Measurements from ENCODE around the gene GALNT9. TPM values are rescaled to one million over a fixed set of nuclear protein-coding genes. Genes with fewer than 3 reads are reported as not detected.

Gene GALNT9
- total and polyA plus RNA-seq, 2 donors (not counting 1 experiment from before 2014, with no cell fraction given) = 0.71 to 2.4 TPM

DNA sequence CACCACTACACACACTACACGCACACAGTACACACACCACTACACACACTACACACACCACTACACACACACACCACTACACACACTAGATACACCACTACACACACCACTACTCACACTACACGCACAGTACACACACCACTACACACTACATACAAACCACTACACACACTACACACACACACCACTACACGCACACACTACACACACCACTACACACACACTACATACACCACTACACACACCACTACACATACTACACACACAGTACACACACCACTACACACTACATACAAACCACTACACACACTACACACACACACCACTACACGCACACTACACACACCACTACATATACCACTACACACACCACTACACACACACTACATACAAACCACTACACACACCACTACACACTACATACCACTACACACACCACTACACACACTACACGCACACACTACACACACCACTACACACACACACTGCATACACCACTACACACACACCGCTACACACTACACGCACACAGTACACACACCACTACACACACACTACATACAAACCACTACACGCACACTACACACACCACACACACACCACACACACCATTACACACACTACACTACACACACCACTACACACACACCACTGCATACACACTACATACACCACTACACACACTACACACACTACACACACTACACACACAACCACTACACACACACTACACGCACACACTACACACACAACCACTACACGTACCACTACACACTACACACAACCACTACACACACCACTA is 173.4 kb downstream of the GALNT9 start:
- H3K4me2 ChIP-seq (replicated peaks; ENCODE audit: low read depth, low read length, poor library complexity, severe bottlenecking) = no peak overlapping the region
- peaks cover 3 to 11% of the 10 kb centered on the region in 2 donors for H3K4me1 ChIP-seq (ENCODE audit: control insufficient read depth in 2 of 2, insufficient read depth in 2 of 2, low read length in 2 of 2)
- WGBS (ENCODE audit: insufficient coverage) = 96% methylated on average over 8 of the region's 10 CpGs
- H4K20me1 ChIP-seq (ENCODE audit: control insufficient read depth, insufficient read depth, low read length, poor library complexity, severe bottlenecking) = peaks cover 10% of the 10 kb centered on the region
- no peak for TF ChIP-seq EZH2 (IDR thresholded peaks at IDR 0.05; ENCODE audit: borderline replicate concordance, insufficient read depth, low read depth, low read length, poor library complexity, severe bottlenecking)
- TF ChIP-seq, protein P1, sequence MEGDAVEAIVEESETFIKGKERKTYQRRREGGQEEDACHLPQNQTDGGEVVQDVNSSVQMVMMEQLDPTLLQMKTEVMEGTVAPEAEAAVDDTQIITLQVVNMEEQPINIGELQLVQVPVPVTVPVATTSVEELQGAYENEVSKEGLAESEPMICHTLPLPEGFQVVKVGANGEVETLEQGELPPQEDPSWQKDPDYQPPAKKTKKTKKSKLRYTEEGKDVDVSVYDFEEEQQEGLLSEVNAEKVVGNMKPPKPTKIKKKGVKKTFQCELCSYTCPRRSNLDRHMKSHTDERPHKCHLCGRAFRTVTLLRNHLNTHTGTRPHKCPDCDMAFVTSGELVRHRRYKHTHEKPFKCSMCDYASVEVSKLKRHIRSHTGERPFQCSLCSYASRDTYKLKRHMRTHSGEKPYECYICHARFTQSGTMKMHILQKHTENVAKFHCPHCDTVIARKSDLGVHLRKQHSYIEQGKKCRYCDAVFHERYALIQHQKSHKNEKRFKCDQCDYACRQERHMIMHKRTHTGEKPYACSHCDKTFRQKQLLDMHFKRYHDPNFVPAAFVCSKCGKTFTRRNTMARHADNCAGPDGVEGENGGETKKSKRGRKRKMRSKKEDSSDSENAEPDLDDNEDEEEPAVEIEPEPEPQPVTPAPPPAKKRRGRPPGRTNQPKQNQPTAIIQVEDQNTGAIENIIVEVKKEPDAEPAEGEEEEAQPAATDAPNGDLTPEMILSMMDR (IDR thresholded peaks at IDR 0.05) = no peak
- peaks cover 0 to 1% (median 0%) of the 10 kb centered on the region in 3 donors for H3K9me3 ChIP-seq (ENCODE audit: control extremely low read depth in 1 of 3, control insufficient read depth in 2 of 3, insufficient read depth in 1 of 3, low read length in 2 of 3)
- H3K27ac ChIP-seq (ENCODE audit: low read length in 2 of 2) = no peak overlapping the region
- Mint-ChIP-seq H3K27ac (no peak overlapping the region), H3K4me1 (peaks cover 9% of the 10 kb centered on the region), H3K9me3 (ENCODE audit: insufficient read depth) (no peaks in the 10 kb centered on the region), H3K27me3 (no peaks in the 10 kb centered on the region), H3K4me3 (no peak overlapping the region)
- no peak overlapping the region for H2AFZ ChIP-seq (ENCODE audit: insufficient read depth, low read depth, low read length, poor library complexity, severe bottlenecking)
- intact Hi-C loops (cut with micrococcal nuclease) = loop anchor here (2.0 kb wide), 1 partner anchor 259 kb away; no protein-coding TSS in a partner anchor
- H3K36me3 ChIP-seq (replicated peaks in 1 of 2; ENCODE audit: control extremely low read depth in 1 of 2, control insufficient read depth in 1 of 2, extremely low read depth in 1 of 2, insufficient read depth in 2 of 2, low read length in 1 of 2) = peaks cover 7 to 38% of the 10 kb centered on the region in 2 experiments
- no peaks in the 10 kb centered on the region for H3K27me3 ChIP-seq (replicated peaks in 1 of 4; ENCODE audit: control extremely low read depth in 1 of 4, control insufficient read depth in 3 of 4, insufficient read depth in 4 of 4, low read length in 3 of 4)
- DNase-seq = no peak
- POLR2A ChIA-PET = no interaction called here
- CTCF ChIA-PET = interaction anchor here (1.4 kb wide), 1 partner anchor 483 kb away, joined by 4 read pairs; no protein-coding TSS in a partner anchor
- ATAC-seq (ENCODE audit: low read depth) = no peak
- no peak overlapping the region for H3K4me3 ChIP-seq (ENCODE audit: control extremely low read depth in 1 of 5, extremely low read depth in 1 of 5, insufficient read depth in 1 of 5, low read depth in 2 of 5, low read length in 4 of 5)
- no peak overlapping the region for H3K9ac ChIP-seq (ENCODE audit: low read length)
- peaks cover 17% of the 10 kb centered on the region for H3K79me2 ChIP-seq (ENCODE audit: control insufficient read depth, insufficient read depth, low read length)

Data from B cell (primary cell).